Dedifferentiated amniotic fluid mesenchymal stem cell (primary cell): Measurements from ENCODE around the gene PARVG.

ENCODE experiments used
- DNase-seq: peaks from one replicate; pipeline ENCODE4 v3.0.0-alpha.2; 2016; ENCODE audit errors: extremely low spot score

PARVG gene

DNA sequence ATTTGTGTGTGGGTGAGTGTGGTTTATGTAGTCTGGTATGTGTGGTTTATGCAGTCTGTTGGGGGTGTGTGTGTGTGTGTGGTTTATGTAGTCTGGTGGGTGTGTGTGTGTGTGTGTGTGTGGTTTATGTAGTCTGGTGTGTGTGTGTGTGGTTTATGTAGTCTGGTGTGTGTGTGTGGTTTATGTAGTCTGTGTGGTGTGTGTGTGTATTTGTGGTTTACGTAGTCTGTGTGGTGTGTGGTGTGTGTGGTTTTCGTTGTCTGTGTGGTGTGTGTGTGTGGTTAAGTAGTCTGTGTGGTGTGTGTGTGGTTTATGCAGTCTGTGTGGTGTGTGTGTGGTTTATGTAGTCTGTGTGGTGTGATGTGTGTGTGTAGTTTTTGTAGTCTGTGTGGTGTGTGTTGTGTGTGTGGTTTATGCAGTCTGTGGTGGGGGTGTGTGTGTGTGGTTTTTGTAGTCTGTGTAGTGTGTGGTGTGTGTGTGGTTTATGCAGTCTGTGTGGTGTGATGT lies 26.2 kb upstream of the PARVG start:
- no peak for DNase-seq

DNA sequence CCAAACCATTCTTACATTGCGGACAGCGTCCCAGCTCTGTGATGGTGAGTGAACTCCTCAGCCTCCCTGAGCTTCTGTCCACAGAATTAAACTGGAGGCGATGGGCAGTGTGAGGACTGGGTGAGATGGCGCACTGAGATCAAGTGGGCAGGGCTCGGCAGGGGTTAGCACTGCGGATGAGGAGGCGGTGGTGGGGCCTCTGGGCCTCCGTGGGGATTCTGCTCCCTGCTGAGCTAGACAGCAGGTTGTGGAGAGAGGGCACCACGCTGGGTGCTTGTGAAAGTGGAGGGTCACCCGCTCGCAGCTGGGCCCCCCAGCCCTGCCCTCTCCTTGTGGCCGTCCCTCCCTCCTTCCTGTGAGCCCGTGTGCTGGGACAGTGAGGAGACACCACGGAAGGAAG lies 25.6 kb upstream of the PARVG start:
- no peak for DNase-seq

DNA sequence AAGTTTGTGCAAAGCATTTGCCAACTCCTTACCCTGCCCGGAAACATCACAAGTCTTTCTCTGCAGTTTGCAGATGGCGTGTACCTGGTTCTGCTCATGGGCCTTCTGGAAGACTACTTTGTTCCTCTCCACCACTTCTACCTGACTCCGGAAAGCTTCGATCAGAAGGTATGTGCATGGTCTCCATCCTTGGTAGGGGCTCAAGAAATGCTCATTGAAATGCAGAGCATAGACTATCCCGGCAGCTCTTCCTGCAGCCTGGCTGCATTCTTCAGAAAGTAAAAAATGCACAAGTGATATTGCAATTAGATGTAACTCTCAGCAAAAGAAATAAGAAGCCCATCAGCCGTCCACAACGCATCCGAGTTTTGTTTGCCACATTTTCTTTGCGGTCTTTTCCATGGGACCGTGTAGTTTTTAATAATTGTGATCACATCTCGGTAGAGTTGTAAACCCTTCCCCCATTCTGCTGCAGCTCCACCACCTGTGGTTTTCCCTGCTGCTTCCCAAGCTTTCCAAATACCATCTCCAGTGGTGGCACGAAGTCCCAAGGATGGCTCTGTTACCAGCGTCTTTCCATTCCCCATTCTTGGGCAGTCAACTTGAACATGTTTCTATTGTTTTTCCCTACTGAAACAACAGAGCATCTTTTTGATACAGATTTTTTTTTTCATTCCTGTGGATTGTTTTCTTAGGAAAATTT lies 22.7 kb upstream of the PARVG start:
- no peak for DNase-seq

DNA sequence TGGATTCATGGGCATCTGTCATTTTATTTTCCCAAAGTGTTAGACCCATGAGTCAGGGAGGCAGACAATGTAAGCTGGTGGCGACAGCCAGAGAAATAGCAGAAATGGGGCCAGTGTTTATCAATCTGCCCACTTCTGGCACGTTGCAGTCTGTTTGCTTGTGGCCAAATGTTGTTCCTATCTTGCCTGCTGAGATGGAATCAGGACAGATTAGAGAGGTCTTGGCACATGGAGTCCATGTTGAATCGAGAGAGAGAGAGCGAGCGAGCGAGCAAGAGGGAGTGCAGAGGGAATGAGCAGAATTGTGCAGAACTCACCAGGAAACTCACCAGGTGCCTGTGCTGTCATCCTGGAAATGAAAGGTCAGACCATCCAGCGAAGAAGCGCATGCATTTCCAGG lies 21.9 kb upstream of the PARVG start:
- DNase-seq = no peak

DNA sequence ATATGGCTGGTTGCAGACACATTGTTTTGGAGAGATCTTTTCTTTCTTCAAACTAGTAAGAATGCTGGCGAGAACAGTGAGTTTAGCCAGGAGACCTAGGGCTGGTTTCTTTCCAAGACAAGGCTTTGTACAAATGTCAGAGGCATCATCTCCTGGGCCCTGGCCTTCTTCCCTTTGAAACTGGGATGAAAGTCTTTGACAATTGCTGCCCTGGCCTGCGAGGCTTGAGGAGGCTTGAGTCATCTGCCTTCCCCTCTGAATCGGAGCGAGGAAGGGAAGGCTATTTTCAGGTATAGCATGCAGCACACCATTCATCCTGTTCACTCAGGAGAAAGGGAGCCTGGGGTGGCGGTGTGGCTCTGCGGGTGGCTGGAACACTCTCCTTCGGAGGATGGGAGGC lies 21.5 kb upstream of the PARVG start:
- DNase-seq = no peak

DNA sequence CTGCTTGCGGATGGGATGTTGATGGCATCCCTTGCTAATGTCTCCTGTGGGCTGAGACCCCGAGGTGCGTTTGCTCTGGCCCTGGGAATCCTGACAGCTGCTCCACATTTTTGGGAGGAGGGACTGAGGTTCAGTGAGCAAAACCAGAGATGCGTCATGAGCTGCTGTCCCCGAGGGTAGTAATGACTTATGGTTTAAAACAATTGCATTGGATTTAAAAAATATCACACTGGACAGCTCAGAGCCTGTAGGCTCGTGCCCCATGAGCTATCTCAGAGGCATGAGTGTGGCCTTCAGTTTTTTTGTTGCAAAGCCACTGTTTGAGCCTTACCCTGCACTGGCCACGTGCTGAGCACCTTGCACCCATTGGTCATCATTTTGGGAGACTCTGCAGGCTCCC lies 20.9 kb upstream of the PARVG start:
- DNase-seq = no peak

DNA sequence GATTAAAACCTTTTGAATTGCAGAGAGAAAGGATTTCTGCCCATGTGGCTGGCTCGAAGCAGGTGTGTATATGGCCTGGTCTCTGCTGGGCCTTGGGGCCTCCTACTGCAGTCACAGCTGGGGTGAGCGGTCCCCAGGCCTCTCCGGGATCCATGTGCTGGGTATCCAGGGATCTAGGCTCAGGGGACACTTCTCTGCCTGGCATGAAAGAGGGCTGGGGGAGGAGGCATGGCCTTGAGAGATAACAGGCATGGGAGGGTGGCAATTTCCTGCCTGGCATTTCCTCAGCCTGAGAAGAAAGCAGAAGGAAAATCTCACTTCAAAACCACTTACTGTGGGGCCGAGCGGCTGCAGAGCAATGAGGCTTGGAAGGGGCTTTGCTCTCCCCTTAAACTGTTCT lies 20.3 kb upstream of the PARVG start:
- no peak for DNase-seq

DNA sequence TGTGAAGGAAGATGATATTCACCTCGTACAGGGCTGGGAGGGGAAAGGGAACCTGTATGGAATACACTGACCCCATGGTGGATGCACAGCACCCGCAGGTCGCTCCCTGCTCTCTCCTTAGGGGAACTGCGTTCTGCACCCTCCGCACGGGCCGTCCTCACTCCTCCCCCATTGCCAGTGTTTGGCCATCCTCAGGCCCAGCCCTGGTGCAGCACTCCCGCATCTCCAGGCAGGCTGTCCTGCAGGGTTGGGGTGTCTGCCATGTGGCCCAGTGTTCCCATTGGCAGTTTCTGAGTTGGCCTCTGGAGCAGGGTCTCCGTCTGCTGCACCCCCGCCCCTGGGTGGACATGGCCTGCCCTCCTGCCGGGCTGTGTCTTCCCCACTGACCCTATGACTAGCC lies 19.1 kb upstream of the PARVG start:
- no peak for DNase-seq

DNA sequence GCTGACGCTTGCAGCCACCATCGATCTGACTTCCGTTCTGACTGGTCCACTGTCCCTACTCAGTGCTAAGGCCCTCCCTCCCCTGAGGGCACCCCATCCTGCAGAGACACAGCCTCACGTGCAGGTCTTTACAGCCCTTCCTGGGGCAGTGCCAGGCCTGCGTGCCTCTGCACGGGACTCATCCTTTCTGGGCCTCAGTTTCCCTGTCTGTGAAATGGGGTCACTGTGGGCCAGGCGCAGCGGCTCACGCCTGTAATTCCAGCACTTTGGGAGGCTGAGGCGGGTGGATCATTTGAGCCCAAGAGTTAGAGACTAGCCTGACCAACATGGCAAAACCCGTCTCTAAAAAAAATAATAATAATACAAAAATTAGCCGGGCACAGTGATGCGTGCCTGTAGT lies 17.8 kb upstream of the PARVG start:
- no peak for DNase-seq

DNA sequence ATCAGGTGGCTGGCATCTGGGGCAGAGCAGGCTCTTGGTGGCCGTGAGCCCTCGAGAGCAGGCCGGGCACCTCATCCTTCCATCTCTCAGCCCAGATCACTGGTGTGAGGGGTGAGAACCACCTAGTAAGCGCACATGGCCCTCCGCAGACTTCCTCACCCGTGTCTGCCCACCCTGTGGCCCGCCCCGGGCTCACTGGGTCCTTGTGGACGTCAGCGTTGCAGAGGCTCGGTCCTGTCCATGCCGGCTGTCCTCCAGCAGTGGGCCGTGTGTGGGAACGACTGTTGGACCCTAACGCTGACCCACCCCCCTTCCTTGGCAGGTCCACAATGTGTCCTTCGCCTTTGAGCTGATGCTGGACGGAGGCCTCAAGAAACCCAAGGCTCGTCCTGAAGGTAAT lies 17.2 kb upstream of the PARVG start:
- no peak for DNase-seq

DNA sequence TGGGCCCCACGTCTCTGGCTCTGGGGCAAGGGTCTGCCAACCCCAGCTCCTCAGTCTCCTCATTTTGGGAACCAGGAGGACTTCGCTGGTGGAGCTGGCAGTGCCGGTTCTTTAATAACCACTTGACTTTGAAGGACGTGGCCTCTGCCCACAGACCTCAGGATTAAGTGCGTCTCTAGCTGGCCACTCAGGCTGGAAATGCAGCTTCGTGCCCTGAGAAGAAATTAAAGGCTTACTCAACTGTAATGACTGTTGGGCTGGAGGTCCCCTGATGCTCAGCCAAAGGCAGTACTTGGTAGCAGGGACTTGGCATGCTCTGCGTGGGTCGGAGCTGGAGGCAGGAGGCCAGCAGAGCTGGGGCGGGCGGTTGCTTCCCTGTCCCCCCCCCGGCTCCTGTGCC lies 16.7 kb upstream of the PARVG start:
- DNase-seq = no peak

DNA sequence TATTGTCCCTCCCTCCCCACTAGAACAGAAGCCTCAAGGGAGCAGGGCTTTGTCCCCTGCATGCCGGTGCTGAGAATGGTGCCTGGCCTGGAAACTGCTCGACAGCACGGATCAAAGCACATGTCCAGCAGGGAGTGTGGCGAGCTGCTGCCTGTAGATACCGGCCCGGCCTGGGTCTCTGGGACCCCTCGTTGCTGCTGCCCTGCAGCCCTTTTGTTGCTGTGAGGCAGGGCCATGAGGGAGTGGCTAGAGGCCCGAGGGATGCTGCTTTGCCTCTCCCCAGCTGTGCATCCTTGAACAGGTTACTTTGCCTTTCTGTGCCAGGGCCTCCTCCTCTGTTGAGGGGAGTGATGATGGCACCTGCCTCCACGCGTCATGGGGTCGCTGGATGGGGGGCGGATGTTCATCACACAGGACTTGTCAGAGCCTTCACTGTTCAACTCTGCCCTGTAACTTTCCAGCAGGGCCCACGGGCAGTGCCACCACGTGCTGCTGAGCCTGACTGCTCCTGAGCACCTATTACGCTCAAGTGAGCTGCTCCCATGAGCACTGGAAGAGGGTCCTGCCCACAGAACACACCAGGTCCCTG lies 15.3 kb upstream of the PARVG start:
- DNase-seq = no peak

DNA sequence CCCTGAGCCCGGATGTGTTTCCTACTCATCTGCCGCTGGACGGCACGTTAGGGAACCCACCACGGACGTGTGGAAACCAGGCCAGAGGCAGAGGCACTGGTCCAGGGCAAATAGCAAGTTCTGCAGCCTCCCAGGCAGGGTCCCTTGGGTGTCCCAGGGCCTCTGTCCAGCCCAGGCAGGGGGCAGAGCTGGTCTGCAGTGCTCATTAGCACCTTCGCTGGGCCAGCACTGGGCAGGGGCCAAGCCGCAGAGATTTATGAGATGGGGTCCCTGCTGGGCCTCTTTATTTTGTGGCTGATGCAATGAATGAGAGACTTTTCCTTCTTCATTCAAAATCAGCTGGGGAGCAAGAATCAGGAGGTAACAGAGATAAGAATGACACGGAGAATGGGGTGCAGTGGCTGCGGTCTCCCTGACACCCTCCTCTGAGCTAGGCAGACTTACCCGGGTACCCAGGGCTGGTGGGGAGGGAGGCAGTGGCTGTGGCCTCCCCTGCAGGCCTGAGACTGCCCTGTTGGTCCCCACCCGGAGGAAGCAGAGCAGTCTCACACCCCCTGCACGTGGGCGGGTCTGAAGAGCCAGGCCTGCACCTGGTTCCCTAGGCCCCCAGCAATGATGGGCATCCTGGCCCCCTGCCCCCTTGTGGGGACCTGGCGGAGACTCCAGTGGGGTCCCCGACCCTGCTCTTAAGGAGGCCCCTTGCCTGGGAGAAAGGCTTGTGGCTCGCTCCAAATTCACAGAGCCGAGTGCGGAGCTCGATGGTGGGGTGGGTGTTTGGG lies 14.0 kb upstream of the PARVG start:
- DNase-seq = no peak

DNA sequence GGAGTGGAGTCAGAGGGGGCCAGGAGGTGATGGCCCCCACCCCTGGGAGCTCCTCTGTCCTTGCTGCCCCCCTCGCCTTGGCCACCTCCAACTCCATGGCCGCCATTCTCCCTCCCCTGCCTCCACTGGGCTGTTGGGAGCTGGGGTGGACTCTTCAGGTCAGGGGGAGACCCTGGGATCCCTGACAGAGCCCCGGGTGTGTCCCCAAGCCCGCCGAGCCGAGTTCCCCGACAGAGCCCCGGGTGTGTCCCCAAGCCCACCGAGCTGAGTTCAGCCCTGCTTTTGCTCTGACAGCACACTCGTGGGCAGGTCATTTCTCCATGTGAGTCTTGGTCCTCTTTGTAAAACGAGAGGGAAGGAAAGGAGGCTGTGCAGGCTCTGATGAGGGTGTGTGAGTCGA lies 13.2 kb upstream of the PARVG start:
- no peak for DNase-seq

DNA sequence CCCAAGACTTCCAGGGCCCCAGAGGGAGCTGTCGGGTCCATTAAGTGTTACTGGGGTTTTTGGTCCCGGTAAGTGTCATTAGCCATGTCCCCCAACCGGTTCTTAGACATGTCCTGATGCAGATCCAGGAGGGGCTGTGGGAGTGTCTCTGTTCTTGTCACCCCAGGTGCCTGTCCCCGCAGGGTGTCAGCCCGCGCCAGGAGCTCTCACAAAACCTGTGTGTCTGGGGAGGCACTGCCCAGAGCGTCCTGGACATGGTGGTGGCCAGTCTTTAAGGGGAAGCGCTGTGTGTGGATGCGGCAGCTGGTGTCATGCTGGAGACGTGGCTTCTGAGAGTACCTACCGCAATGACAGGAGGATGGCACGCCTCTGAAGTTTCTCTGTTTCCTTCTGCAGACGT lies 12.5 kb upstream of the PARVG start:
- no peak for DNase-seq

DNA sequence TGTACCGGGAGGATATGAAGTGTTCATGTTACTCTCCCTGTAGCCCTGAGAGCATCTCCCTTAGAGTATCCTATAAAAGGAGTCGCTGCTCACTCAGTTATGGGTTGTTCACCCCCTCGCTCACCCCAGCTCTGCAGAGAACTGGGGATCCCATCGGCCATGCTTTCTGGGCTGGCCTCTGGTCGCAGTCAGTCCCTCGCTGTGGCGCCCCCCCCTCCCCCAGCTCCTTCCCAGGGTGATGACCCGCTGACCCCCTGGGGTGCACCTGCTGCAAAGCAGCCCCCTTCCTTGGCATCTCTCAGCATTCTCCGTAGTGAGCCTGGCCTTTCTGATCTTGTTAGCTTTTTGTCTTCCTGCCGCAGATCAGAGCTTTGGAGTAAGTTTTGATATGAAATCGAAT lies 10.3 kb upstream of the PARVG start:
- DNase-seq = no peak

DNA sequence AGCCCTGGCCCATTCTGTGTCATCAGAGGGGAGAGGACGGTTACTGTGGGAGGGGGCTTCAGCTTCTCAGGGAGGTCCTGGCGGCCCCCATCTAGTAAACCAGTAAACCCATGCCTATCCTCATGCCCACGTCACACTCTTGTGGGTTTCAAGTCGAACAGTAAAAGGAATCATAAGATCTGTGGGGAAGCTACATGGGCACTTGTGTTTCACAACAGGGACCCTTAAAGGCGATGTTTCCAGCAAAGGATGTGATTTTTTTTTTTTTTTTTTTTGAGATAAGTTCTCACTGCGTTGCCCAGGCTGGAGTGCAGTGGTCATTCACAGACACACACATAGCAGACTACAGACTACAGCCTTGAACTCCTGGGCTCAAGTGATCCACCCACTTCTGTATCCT lies 9.2 kb upstream of the PARVG start:
- DNase-seq = no peak

DNA sequence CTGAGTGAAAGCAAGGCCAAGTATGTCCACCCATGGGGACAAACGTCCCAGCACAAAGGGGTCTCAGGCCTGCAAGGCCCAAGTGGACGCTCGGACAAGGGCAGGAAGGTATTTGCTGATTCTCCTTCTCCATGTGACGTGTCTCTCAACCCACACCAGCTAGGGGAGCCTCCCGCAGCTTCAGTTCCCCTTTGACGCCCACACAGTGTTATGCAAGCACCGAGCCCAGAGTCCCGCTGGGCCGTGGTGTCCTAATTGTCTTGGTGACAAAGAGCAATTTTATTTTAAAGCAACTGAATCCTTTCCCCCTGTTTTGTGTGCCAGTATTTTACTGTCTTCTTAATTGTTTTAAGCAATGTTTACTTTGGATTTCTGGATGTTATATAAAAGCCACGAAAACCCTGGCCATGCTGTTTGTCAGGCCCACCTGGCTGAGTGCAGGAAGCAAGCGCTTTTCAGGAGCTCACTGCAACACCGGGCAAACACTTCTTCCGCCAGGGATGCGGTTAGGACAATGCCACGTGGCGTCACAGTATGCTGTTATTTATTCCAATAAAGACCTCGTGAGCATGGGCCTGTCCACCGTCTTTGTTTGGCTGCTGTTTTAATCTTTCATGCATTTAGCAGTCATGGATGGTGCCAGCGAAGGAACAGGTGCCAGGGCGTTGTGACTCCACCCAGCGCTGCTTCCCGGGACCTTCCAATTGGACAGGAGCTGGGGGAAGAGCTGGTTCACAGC lies 8.2 kb upstream of the PARVG start:
- DNase-seq = no peak

DNA sequence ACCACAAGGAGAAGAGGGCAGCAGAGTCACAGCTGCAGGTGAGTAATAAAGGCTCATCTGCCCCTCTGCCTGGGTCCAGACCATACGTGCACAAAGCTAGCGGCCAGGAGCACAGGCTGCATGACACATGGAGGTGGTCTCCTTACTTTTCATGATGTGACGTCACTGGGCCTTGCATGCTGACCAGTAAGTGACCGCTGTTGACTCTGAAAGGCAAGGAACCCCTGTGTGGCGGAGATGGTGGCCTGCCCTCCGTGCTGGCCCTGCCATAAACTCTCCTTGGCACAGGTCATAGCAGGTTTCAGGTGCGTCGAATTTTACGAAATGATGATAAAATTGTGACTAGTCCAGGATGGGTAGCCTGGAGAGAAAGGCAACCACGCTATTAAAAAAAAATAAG lies 7.6 kb upstream of the PARVG start:
- no peak for DNase-seq

DNA sequence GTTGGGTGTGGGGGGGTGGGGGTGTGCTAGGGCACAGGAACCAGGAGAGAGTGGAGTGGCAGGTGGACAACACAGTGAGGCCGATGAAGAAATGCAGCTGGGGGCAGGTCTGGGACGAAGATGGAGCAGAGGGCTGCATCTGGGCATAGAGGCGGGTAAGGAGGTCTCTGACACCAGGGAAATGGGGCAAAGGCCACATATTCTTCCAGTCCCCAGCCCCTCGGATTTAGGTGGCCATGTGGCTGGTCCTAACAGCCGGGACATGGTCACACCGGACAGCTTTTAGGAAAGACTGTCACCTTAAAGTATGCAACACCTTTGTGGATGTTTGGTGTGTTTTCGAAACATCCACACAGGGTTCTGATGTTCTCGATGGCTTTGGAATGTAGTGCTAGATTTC lies 5.0 kb upstream of the PARVG start:
- DNase-seq = no peak

DNA sequence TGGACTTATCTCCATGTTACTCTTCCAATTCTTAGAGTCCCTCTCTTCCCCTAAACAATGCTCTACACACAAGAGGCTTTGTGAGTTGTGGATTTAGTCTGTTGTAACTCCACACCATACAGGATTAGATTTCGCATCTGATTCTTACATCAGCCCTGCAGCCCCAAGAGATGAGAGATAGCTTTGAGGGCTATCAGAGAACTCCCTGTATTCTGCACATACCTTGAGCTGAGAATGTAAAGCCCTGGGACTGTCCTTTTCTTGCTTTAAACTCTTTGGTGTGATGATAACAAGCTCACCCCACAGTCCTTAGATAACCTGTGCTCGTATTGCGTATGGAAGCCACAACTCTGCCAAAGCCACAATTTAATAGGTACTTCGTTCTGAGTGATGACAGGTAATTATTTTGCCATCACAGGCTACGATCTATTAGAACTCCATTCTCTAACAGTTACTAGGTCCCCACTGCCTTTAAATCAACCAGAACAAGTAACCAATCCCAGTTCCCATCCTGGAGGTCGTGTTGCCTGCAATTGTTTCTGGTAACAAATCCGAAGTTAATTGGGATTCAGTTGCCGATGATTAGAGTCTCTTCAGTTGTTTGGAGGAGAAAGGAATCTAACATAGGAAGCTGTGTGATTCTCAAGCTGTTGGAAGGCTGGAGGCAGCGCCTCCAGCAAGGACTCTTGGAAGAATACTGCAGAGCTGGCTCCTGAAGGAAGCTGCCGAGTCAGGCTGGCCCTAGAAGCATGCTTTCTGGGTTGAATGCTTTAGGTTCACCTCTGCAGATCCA lies 1.3 kb upstream of the PARVG start:
- no peak for DNase-seq
